VCaP (cell line): ENCODE data around the gene ART3.

Source experiments
- H3K27ac ChIP-seq: fragments of 450-650 bp; 2 replicates; pipeline ENCODE4 v1.5.1; 2017
- CTCF ChIP-seq: fragments of 450-650 bp; conservative IDR thresholded peaks from 2 replicates; pipeline ENCODE4 v1.5.1; 2017; ENCODE audit warnings: mild to moderate bottlenecking, moderate library complexity

The ART3 gene

DNA sequence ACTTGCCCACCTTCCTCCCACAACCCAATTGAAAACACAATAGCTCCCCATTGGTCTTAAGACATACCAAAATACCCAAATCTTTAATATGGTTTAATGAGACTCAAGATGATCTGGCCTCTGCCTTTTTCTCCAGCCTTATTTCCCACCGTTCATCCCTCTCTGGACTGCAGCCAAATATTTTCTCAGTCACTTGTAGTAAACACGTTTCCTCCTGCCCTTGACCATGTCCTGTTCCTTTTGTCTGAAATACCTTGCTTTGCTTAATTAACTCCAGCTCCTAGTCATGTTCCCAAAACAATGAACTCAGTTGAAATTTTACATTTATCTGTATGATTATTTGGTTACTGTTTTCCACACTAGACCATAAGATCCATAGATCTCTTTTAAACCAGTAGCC lies 82.1 kb downstream of the ART3 start:
- no peak overlapping the region for H3K27ac ChIP-seq
- TF ChIP-seq CTCF = no peak

DNA sequence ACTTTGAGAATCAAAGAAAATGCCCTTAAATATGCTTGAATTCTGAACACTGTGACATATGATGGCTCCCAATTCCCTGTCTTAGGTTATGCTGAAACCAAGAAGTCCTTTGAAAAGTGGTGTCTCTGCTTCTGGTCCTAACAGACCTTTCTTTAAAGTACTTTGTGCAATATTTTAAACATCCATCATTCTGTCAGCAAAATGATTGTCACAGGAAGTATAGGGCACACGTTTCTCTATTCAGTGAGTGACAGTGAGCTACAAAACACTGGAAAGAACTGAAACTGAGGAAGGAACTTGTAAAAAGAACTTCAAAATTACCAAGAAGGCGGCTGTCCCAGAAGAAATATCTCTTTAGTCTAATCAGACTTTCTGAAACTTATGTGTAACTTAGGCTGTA lies 85.8 kb downstream of the ART3 start:
- TF ChIP-seq CTCF = no peak
- H3K27ac ChIP-seq = no peak overlapping the region
